NCI-H1105 treated with DMSO at 0.1 percent for 48 hours (cell line): ENCODE results near the gene AKR1B1.
"Not testable (repeated sequence)": the region's sequence is repeated elsewhere in the genome, so short reads cannot be mapped to it uniquely, and the experiment has no call there.

Experiments used
- DNase-seq: peaks from one replicate; lab custom pipeline; 2025; lab: John Stamatoyannopoulos, UW

The AKR1B1 gene

DNA sequence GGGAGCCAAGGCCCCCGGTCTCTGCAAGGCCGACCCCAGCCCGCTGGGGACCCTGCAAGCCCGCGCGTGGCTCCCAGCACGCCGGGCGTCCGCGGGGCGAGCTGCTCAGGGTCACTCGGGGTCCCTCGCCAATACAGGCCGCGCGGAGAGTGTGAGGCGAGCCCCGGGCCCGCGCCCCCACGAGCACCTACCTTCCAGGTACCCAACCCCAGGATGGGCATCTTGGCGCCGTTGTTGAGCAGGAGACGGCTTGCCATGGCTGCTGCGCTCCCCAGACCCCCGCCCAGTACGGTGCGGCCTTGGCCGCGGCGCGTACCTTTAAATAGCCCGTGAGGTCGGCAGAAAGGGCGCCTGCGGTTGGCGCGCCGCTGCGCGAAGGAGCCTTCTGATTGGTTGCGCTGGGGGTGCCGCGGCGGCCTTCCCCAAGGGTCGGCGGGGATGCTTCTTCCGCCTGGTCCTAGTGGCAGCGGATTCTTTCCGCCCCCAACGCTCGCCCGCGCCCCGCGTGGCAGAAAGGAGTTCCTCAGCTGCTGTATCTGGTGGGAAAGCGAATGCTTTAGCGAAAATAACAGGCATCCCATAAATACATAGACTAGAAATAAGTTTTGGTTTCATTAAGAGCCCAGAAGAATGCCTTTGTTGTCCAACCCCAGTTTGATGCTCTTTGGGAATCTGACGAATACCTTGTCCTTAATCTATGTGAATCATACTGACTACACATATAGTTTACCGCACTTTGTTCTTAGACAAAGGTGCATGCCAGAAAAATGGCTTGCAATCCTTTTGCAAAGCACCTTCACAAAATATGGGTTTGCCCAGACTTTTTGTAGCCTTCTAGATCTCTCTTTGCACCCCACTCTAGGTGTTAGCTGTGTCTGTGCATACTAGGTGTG is at the start of gene AKR1B1:
TSS of gene AKR1B1 (minus strand) at position 295 of the 893 bp plus-strand sequence. CDS start at position 257, 38 bp downstream.
- peak; percentile 93 for DNase-seq

GRCh38 chr7:134505856-134506255 is 47.0 kb upstream of the AKR1B1 start:
- no peak for DNase-seq

- no peak for DNase-seq
Measured at GRCh38 chr7:134504660-134505164, 45.8 kb upstream of the AKR1B1 start.

- no peak for DNase-seq
Measured at GRCh38 chr7:134502463-134503371, 43.8 kb upstream of the AKR1B1 start.

DNA sequence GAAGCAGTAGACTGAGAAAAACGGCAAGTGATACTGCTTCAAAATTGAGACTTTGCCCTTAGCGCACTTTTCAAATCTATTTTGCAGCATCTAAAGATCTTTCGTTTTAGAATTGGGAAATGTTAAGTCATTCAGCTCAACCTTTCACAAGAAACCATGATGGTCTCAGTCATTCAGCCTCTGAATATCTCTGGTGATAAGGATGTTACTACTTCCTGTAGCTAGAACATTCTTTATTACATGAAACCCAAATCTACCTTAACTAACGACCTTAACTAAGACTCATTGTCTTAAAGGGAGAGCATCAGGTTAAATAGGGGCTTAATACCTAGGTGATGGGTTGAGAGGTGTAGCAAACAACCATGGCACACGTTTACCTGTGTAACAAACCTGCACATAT is 42.1 kb upstream of the AKR1B1 start:
- no peak for DNase-seq

DNA sequence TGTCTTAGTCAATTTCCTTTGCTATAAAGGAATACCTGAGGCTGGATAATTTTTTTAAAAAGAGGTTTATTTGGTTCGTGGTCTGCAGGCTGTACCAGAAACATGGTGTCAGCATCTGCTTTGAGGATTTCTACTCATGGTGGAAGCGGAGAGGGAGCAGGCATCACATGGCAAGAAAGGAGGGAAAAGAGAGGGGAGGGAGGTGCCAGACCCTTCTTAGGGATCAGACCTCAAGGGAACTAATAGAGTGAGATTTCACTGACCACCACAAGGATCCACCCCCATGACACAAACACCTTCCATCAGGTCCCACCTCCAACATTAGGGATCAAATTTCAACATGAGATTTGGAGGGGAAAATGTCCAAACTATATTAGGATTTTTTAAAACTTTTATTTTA is 41.5 kb upstream of the AKR1B1 start:
- no peak for DNase-seq

GRCh38 chr7:134495546-134495945 is 36.6 kb upstream of the AKR1B1 start:
- no peak for DNase-seq

DNA sequence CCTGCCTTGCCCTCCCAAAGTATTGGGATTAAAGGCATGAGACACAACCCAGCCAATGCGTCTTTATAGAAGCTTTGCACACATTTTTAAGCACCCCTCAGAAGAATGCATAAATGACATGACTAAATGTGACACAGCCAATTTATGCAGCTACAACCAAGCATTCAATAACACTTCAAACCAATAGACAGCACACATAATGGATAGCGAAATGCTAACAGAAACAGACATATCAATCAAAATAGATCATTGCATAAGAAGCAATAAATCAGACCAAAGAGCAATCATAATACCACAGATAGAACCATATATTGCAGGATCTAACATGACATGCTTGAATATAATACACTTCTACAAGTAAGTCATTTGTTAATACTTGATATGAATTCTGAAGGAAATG is 34.2 kb upstream of the AKR1B1 start:
- DNase-seq = no peak

- DNase-seq = not testable (repeated sequence)
Measured at GRCh38 chr7:134487721-134488120, 28.8 kb upstream of the AKR1B1 start.

- no peak for DNase-seq
Measured at GRCh38 chr7:134485203-134485602, 26.3 kb upstream of the AKR1B1 start.

GRCh38 chr7:134483296-134483695 is 24.4 kb upstream of the AKR1B1 start:
- DNase-seq = no peak

- no peak for DNase-seq
Measured at GRCh38 chr7:134482858-134483257, 24.0 kb upstream of the AKR1B1 start.

GRCh38 chr7:134481167-134481566 is 22.3 kb upstream of the AKR1B1 start:
- no peak for DNase-seq

- DNase-seq = no peak
Measured at GRCh38 chr7:134480730-134481129, 21.8 kb upstream of the AKR1B1 start.

- no peak for DNase-seq
Measured at GRCh38 chr7:134480202-134480601, 21.3 kb upstream of the AKR1B1 start.

DNA sequence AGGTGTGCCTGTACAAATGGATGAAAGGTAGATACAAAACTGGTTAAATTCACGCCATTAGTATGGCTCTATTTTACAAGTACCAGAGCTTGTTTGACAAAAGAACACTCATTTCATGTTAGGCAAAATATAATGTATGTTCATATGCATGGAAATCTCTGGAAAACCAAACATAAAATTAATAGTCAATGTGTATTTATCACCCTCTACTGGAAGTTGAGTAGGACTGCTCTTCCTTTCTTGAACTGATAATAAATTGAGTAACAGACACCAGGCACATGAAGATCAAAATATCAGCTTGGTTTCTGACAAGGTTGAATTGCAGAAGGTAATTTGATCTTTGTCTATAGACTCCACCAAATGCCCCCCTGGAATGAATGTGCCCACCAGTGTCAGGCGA is 19.8 kb upstream of the AKR1B1 start:
- no peak for DNase-seq

DNA sequence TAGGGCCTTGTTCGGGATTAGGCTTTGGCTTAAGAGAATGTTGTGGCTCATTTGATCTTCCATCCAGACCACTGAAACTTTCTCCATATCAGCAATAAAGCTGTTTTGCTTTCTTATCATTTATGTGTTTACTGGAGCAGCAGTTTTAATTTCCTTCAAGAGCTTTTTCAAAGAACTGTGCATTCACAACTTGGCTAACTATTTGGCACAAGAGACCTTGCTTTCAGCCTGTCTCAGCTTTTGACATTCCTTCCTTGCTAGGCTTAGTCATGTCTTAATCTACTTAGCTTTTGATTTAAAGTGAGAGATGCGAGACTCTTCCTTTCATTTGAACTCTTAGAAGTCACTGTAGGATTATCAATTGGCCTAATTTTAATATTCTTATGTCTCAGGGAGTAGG is 19.1 kb upstream of the AKR1B1 start:
- DNase-seq = no peak

DNA sequence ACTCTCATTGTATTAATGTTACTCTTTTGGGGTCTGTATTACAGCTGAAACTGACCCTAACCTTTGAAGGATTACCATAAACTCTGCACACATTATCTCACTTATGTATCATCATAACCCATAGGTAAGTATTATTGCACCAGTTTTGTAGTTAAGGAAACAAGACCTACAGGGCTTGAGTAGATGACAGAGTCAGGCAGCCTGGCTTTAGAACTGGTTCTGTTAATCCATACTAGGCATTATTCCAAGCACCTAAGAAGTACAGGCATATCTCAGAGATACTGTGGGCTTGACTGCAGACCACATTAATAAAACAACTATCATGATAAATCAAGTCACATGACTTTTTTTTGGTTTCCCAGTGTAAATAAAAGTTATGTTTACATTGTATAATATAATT is 17.1 kb upstream of the AKR1B1 start:
- DNase-seq = no peak

DNA sequence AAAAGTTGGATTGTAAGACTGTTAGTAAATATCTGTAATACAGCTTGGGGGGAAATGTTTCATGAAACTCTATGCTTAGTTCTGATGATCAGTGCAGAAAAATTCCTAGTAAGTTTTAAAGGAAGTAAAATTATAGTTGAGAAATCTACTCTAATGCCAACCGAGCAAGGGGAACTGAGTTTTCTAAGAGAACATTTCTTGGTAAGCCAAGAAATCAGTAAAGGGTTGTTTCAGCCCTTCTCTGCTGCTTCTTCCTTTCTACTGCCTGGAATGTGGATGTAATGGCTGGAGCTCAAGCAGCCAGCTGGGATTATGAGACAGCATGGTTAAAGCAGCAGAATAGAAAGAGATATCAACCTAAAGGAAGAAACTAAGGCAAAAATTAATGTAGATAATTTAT is 15.9 kb upstream of the AKR1B1 start:
- DNase-seq = no peak

- DNase-seq = no peak
Measured at GRCh38 chr7:134473861-134474291, 15.0 kb upstream of the AKR1B1 start.

- DNase-seq = no peak
Measured at GRCh38 chr7:134472572-134473244, 13.8 kb upstream of the AKR1B1 start.

GRCh38 chr7:134470864-134471263 is 12.0 kb upstream of the AKR1B1 start:
- no peak for DNase-seq
